ENCODE measurements around the gene COL28A1.

The COL28A1 gene

DNA sequence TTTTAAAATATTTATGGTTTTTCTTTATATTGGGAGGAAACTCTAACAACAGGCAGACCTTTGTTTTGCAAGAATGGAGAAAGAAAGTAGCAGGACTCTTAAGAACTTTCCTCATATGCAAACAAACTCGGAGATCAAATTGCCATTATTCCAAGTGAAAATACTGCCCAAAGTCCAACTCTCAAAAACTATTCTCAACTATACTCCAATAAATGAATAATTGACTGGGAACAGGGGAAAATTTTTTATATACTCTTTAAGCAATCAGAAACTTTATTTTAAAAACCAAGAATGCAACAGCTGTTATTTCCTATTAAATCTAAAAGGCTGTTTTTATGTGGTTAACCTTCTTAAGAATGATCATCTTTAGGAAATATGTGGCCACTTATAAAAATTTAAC, 101.9 kb downstream of the COL28A1 start:
- intact Hi-C loops (cut with DNase I), result no loop called here

DNA sequence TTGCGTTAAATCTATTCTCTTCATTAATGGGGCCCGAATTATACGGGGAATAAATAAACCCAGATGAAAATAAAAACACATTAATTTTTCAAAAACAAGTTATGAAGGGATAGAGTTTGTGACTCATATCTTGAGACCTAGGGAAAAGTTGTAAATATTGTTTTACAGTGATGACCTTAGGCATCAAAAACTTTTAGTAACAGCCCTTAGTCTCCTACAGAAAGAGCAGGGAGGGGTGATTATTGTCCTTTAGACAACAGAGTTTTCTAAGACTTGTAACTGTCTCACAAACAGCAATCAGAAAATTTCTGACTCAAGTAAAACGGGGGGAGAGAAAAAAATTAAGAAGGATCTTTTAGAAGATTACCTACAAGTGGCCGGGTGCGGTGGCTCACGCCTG, 102.7 kb downstream of the COL28A1 start:
- DNase-seq, result no peak
- intact Hi-C loops (cut with DNase I), result no loop called here

More for the DNA sequence above, 101.9 kb downstream of the COL28A1 start:
- no peak for DNase-seq

DNA sequence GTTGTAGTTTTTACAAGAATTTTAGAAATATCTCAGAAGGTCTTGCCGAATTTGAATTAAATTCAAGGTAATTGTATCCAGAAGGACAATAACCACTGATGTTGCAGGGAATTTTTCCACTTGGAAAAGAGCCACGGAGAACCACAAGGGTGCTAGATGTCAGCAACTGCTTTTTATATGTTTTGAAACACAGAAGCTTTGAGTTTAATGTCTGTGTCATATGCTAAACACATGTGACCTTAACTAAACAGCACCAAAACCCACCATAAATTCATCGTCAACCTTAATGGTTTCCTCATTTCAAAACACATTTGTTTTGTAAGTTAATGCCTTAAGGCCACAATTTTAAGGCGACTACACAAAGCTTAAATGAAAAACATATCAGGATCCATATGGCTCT, 106.9 kb downstream of the COL28A1 start:
- no peak for DNase-seq
- intact Hi-C loops (cut with DNase I), result loop anchor here (10.0 kb wide), 2 partner anchors 244 to 324 kb away; partner anchors contain the start of gene C1GALT1

DNA sequence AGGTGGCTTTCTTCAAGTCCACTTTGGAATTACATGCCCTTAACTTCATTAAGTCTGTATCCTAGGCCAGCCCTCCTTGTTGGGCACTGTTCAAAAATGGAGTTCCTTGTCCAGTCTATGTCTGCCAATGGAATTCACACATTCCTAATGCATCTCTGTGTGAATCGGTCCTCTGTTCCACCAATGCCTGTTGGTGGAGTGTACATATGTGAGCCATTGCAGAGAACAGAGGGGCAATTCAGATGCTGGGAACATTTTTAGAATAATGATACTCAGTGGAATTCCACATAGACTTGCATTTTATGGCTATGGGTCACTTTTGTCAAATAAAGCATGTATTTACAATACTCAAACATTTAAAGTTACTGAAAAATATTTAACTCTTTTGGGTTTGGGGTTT, 108.3 kb downstream of the COL28A1 start:
- peak in 33 of 42 donors; percentile 2 to 76 (median 40) for DNase-seq
- intact Hi-C loops (cut with DNase I), result loop anchor here (10.0 kb wide), 2 partner anchors 243 to 323 kb away; partner anchors contain the start of gene C1GALT1

DNA sequence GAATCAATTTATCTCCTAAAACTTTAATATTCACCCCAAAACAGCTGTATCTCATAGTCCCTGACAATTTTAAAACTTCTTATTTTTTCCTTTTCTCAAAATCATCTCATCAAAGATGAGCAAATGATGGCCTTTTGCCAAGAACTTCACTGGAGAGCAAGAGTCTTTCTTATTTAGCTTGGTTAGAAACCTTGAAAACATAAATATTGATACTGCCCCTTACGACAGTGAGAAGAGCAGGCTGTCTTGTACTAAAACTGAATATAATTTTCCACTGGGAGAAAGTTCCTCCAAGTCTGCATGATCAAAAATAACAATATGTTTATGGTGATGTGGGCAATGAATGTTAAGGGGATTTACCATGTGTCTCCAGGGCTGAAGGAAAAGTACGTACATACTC, 109.0 kb downstream of the COL28A1 start:
- no peak for DNase-seq
- intact Hi-C loops (cut with DNase I), result loop anchor here (10.0 kb wide), 2 partner anchors 242 to 322 kb away; partner anchors contain the start of gene C1GALT1

DNA sequence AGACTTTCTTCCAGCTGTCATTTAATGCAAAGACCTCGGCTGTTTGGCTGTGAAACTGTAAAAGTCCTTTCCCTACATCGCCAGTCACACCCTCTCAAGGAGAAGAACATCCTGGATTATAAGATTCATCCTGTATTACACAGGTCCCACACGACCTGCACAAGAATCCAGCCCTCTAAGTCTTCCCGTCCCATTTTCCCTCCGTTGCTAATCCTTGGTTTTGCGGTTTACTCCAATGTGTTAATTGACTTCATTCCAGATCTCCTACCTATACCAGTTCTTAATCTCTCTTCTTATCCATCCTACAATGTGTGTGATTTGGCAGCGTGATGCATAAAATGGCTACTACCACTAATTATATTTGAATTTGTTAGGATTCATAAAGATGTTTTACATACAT, 110.4 kb downstream of the COL28A1 start:
- intact Hi-C loops (cut with DNase I), result loop anchor here (10.0 kb wide), 2 partner anchors 241 to 321 kb away; partner anchors contain the start of gene C1GALT1
- no peak for DNase-seq

DNA sequence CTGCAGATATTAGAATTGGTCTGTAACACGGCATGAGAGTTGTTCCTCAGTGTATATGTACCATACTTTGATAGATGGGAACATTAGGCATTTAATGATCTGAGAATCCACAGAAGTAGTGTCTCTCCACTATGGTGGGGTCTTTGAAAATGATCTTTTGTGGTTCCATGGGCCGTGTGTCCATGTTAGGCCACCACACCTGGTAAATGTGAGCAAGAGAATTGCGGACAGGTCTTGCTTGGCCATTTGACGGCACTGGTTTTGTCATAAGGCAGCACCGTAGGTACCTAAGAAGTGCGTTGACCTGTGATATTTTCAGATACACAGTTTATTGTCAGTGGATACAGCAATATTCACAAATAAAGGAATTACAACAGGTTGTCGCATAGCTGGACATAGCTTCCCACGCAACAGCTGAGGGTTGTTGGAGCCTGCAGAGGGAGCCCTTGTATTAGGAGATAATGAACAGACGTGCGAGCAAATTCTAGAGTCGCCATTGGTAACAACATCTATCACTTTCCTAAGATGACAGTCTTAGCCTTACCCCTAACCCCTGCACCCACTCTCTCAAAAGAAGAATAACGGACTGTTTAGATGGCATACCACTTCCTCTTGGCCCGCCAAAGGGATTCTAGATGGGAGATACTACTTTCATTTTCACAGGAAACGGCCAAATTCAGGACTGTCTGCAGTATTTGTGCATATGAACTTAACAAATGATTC, 111.4 kb downstream of the COL28A1 start:
- intact Hi-C loops (cut with DNase I), result loop anchor here (5.0 to 10.0 kb wide), 3 partner anchors 118 to 320 kb away; partner anchors contain the start of gene C1GALT1
- peak; percentile 11 to 89 (median 66) for DNase-seq

DNA sequence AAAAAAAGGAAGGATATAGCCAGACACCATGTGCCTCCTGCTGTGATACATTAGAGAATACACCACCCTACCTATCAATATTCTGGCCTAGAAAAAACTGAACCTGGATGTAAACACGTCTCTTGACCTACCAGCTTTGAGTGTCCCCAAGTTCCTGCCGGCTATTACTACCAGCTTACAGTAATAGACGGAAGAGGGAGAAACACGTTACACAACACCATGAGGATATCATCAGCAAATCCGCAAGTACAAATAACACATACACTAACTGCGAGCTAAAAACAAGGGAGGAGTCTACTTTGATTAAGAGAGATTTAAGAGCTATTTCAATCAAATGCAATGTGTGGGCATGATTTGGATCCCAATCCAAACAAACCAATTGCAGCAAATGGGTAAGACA, 113.0 kb downstream of the COL28A1 start:
- intact Hi-C loops (cut with DNase I), result loop anchor here (5.0 to 10.0 kb wide), 3 partner anchors 120 to 318 kb away; partner anchors contain the start of gene C1GALT1
- DNase-seq, result no peak

DNA sequence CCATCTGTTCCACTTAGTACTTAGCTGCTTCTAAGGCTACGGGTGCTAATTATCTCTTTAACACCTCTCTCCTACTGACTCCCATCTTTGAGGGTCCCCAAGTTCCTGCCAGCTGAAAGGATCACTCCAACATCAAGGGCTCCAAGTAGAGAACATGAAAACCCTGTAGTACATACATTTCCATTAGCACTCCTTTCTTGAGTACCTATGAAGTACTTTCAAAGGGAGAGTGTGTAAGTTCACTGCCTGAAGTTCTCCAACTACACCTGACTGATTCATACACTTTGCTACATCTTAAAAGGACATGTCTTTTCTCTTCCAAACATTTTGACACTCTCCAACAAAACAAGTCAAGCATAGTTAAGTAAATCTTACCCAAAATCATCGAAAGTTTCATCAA, 113.8 kb downstream of the COL28A1 start:
- no peak for DNase-seq
- intact Hi-C loops (cut with DNase I), result loop anchor here (5.0 to 10.0 kb wide), 3 partner anchors 120 to 317 kb away; partner anchors contain the start of gene C1GALT1

DNA sequence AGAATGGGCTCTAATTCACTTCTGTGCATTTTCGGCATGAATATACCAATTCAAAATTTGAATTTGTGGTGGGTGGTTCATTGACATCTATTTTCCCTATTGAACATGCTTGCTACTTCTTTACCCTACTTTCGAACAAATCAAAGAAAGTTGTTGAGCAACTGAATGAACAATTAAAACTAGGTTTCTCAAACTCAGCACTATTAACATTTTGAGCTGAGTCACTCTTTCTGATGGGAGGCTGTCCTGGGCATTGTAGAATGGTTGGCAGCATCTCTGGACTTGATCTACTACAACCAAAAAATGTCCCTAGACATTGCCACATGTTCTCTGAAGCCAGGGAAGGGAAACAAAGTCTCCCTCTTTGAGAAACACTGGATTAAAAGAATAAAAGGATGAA, 116.7 kb downstream of the COL28A1 start:
- intact Hi-C loops (cut with DNase I), result no loop called here
- DNase-seq, result no peak

DNA sequence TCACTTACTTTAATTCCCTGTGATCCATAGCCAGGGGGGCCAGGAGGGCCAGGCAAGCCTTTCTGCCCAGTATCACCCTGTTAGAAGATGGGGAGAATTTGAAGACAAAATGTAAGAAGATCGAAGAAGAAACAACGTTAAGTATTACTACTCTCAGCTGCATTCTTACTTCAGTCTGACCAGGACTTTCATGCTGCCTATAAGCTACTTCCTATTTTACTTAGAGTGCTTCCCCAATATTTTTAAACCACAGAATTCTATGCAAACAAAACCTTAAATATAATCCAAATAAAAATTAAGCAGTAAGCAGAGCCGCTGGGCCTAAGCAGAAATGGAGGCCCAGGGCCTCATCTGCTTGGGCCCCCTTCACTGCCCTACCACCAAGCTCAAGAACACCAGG, 117.8 kb downstream of the COL28A1 start:
- intact Hi-C loops (cut with DNase I), result no loop called here
- DNase-seq, result no peak

DNA sequence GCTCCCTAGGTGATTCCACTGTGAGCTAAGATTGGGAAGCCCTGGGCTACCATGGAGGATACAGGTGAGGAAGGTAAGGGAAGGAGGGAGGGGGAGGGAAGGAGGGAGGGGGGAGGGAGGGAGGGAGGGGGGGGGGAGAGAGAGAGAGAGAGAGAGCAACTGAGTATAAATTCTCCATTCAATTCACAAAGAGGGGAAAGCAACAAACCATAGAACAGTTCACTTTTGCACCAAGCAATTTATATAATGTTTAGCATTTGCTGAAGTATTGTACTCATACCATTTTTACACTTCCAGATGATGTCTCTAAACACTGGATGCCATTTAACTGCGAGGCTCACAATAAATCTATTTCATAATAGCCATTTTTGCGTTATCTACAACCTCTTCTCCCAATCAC, 118.3 kb downstream of the COL28A1 start:
- intact Hi-C loops (cut with DNase I), result no loop called here

DNA sequence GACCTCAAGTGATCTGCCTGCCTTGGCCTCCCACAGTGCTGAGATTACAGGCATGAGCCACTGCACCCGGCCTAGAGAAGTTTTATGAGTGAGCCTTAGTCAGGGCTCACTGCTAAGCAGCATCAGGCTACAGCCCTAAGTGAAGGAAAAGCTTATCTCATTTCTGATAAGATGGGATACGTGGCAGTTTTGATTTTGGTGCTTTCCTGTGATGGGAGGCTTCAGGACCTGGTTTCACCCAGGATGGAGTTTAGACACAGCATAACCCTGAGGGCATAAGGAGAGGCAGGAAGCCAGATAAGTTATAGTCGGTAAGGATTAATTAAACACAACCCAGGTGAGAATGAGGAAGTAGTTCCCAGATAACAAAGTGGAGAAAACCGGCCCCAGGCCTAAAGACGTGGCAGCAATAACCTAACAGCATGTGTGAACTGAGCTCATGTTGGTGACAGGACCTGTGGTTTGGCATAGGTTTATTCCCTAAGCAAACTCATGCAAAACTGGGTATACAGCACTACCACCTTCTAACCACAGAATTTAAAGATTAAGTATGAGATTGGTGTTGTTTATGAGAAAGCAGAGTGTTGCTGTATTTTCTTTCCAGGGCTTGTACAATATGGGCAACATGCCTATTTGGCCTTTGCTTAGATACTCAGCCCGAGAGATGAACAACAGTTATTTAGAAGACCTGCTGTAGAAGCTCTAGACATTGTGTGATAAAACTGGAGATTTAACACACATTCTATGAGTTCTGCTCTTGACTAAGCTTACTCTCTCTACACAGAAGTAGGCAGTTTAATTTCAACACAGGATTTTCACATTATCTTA, 119.4 kb downstream of the COL28A1 start:
- DNase-seq, result no peak
- intact Hi-C loops (cut with DNase I), result no loop called here

More for the DNA sequence above, 118.3 kb downstream of the COL28A1 start:
- no peak for DNase-seq

DNA sequence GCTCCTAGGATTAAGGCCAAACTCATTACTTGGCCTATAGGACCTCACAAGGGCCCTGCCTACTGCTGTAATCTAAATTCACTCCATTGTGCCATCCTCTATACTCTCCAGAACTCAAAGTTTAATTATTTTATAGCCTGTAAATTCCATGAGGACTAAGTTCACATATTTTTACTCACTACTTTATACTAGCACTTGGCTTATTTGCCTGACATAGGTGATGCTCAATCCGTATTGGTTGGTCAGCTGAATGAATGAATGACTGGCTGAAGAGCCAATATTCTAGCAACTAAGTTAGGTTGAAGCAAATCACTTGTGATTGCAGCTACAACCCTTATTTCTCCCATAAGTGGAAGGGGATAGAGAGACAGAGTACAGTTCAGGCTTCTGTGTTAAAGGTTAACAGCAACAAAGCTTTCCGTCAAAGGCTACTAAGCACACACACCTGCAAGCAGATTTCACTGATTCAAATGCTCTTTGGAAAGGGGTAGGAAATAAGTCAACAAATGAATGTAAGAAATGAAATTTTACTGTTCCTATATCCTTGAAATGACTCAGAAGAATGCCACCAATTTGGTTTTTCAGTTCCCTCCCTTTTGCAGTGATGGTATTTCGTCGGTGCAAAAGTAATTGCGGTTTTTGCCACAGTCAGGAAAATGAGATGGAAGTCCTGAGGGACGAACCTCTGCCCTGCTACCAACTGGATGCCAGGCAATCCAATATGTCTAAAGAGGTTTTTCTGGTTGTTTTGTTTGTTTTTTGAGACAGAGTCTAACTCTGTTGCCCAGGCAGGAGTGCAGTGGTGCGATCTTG, 120.7 kb downstream of the COL28A1 start:
- intact Hi-C loops (cut with DNase I), result no loop called here
- DNase-seq, result no peak

DNA sequence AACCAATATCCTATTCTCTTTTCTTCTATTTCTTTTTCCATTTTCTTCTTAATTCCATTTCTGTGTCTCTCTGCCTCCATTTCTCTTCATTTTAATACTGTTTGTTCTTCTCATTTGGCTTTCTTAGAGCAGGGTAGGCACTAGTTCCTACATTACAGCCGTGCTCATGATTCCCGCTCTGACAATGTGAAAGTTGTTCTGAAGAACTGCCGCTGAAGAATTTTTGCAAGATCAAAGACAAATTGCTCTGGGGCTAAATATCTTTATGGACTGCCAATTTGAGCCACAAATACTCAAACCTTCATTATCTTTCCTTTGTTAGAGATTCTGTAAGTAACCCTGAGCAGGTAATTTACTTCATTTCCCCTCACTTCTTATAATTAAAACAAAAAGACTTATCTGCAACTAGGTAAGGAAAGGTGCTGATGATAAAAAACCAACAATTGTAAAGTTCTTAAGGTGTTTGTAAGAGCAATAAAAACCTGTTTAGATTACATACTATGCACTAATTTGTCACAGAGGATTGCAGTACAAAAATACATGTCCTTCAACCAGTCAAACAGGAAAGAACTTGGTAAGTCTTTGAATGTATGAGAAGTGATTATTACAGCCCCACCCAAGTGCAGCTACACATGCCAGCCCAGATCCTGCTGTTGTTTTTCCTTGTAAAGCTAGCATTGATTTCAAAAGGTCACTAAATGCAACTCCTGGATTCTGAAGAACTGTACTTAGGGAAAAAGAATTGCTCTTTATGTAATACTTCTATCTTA, 127.5 kb downstream of the COL28A1 start:
- intact Hi-C loops (cut with DNase I), result no loop called here
- DNase-seq, result no peak

DNA sequence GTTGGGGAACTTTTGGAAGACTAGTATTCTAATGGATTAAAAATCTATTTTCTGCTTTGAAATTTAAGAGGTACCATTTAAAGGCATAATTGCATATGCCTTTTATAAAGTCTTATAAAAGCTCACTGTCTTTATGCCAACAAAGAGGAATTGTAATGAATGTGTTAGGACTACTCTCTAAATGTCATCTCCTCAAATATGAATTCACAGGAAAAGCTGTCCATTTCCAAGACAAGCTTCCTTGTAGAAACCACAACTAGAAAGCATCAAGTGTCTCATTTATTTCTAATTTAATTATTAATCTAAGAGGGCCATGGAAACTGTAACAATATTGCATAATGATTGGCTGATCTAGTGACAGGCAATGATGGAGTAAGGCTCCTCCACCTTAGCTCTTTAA, 130.2 kb downstream of the COL28A1 start:
- DNase-seq, result no peak

DNA sequence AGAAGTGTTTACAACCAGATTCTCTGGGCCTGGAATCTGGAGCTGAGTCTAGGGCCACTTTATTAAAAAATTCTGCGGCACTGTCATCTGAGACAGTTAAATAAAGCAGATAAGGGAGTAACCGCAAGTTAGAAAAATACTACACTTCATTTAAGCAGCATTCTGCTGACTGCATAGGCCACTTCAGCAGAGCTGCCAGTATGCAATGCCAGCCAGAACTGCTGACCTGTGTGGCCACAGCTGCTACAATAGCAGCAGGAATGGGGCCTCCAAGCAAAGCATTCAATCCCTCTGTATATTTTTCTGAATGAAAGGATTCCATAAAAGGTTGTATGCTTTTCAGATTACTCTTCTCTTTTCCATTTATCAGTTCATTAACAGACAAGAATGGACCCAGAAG, 136.0 kb downstream of the COL28A1 start:
- DNase-seq, result no peak
- intact Hi-C loops (cut with DNase I), result no loop called here

More for the DNA sequence above, 130.2 kb downstream of the COL28A1 start:
- intact Hi-C loops (cut with DNase I), result no loop called here

DNA sequence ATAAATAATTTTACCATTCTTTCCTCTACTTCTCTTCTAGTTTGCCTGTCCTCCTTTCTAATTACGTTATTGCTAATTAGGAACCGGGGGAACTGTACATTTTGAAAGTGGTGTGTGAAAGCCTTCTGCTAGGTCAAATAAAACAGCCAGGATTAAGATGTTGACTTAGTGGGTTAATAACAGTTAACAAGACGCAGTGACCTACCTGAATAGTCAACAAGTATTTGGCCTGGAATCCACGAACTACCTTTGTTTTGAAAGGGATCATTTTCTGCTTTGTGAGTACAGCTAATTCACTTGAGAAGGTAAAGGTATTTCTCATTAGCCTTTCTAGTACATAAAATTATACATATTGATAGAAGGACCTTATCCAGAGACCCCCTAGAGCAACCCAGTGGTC, 139.9 kb downstream of the COL28A1 start:
- intact Hi-C loops (cut with DNase I), result no loop called here

More for the DNA sequence above, 139.9 kb downstream of the COL28A1 start:
- no peak for DNase-seq

Data from head of caudate nucleus (tissue), 42 donors.